Raji (cell line): Measurements from ENCODE around the gene CFAP61.

Experiments
- POLR2A ChIP-seq: IDR thresholded peaks from 2 replicates; pipeline ENCODE4 v1.6.1; 2011; ENCODE audit warnings: low read depth, low read length, control low read depth; ENCODE audit not compliant: insufficient read depth

CFAP61 gene

DNA sequence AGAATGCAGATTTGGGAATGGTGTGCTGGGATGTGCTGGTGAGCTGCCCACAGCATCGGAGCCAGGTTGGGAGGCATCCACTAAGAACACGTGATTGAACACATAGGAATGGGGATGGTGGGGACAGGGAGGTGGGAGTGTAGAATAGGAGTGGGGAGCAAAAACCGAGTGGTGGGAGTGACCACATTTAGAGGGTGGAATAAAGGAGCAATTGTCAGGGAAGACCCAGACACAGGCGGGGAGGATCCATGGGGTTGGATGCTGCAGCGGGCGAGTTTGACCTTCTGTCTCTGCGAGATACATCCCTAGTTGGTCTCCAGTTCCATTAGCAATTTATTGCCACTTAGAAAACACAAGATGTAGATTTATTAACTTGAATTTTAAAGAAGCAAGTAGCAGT, 30.5 kb upstream of the CFAP61 start:
- no peak for TF ChIP-seq POLR2A

- no peak for TF ChIP-seq POLR2A
Observed at GRCh38 chr20:20022498-20022897, 29.8 kb upstream of the CFAP61 start.

GRCh38 chr20:20023395-20023794, 28.9 kb upstream of the CFAP61 start:
- no peak for TF ChIP-seq POLR2A

GRCh38 chr20:20024942-20025341, 27.4 kb upstream of the CFAP61 start:
- no peak for TF ChIP-seq POLR2A

- TF ChIP-seq POLR2A: no peak
Observed at GRCh38 chr20:20027284-20027683, 25.0 kb upstream of the CFAP61 start.

- TF ChIP-seq POLR2A: no peak
Observed at GRCh38 chr20:20031790-20032189, 20.5 kb upstream of the CFAP61 start.

- TF ChIP-seq POLR2A: no peak
Observed at GRCh38 chr20:20034486-20034885, 17.8 kb upstream of the CFAP61 start.

GRCh38 chr20:20036756-20037155, 15.6 kb upstream of the CFAP61 start:
- TF ChIP-seq POLR2A: no peak

GRCh38 chr20:20037960-20038359, 14.4 kb upstream of the CFAP61 start:
- no peak for TF ChIP-seq POLR2A

GRCh38 chr20:20038586-20038985, 13.7 kb upstream of the CFAP61 start:
- no peak for TF ChIP-seq POLR2A

DNA sequence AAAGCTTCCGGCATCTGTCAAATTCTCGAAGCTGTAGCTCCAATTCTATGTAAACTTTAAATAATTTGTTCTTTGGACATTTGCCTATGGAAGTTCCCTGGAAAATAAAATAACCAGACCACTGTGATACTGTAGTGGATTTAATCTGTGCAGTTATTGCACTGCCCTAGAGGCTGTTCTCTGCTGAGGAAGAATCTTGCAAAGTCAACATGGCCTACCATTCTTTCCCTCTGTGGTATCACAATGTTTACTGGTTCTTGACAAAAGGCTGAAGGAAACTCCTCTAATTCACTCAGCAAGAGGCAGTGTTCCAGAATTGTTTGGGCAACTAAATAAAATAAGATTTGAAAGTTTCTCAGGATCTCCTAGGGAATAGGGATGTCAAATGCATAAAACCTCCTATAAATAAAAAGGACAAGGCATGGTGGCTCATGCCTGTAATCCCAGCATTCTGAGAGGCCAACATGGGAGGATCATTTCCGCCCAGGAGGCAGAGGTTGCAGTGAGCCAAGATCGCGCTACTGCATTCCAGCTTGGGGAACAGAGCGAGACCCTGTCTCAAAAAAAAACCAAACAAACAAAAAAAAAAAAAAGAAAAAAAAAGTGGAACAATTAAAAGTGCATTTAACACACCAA, 12.5 kb upstream of the CFAP61 start:
- no peak for TF ChIP-seq POLR2A

- no peak for TF ChIP-seq POLR2A
Observed at GRCh38 chr20:20051767-20052073, 612 bp upstream of the CFAP61 start.

GRCh38 chr20:20060234-20060998, 8.1 kb downstream of the CFAP61 start:
- no peak for TF ChIP-seq POLR2A

DNA sequence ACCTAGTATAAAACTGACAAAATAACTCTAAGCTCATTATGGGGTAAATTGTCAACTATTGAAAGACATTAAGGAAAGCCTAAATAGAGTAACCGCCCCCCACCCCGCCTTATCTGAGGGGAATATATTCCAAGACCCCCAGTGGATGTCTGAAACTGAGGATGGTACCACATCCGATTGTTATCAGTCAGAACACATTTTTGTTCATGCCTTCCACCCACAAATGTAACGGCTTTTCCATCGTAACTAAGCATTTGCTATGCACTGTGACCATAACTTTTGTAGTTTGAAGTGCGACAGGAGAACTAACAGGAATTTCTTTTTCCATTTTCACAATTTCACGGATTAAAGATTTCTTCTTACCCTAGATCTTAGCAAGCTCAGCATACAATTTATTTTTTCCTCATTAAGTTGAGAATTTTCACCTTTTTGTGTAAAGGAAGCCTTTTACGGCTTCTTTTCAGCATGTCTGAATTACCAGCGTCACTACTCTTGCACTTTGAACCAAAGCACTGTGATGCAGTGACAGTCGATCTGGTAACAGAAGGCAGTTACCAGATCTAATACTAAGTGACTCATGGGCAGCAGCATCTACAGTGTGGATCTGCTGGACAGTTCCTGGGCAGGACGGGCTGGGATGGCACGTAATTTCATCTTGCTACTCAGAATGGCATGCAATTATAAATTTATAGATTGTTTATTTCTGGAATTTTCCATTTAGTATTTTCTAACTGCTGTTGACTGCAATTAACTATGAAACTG, 11.8 kb downstream of the CFAP61 start:
- no peak for TF ChIP-seq POLR2A

- TF ChIP-seq POLR2A: no peak
Observed at GRCh38 chr20:20065361-20065760, 13.0 kb downstream of the CFAP61 start.
